Tibial artery (tissue), 4 donors: ENCODE results near the gene C1orf198.

Experiments used
- DNase-seq, 2 donors: peaks; one replicate each; pipeline ENCODE4 v3.0.0-alpha.2; 2019
- H3K27ac ChIP-seq, 2 donors: fragments of 200-600 bp; sonication (generic) in 1 of 2; 1 replicate in 1 of 2; 2 replicates in 1 of 2; pipeline ENCODE4 v1.5.1; 2018 to 2019; ENCODE audit warnings: mild to moderate bottlenecking in 1 of 2
- H3K27me3 ChIP-seq, 2 donors: fragments of 200-600 bp; sonication (generic) in 1 of 2; one replicate each; pipeline versions ENCODE4 v1.5.1 to v1.6.0; 2016 to 2019
- H3K36me3 ChIP-seq, 3 donors: fragments of 200-600 bp; sonication (generic) in 2 of 3; one replicate each; pipeline ENCODE4 v1.5.1; 2016 to 2019; ENCODE audit warnings: mild to moderate bottlenecking in 2 of 3
- H3K4me1 ChIP-seq, 4 donors: fragments of 200-600 bp; sonication (generic) in 2 of 4; 1 replicate in 3 of 4; 2 replicates in 1 of 4; pipeline ENCODE4 v1.5.1; 2016 to 2019
- H3K4me3 ChIP-seq, 2 donors: fragments of 200-600 bp; sonication (generic) in 1 of 2; 1 replicate in 1 of 2; 2 replicates in 1 of 2; pipeline ENCODE4 v1.5.1; 2018 to 2019; ENCODE audit warnings: mild to moderate bottlenecking in 2 of 2
- H3K9me3 ChIP-seq, 3 donors: fragments of 200-600 bp; sonication (generic) in 1 of 3; one replicate each; pipeline ENCODE4 v1.5.1; 2016 to 2019
- CTCF ChIP-seq, 2 experiments: fragments of 200-600 bp in 1 of 2; fragments of 450-650 bp in 1 of 2; IDR thresholded peaks; one replicate each; pipeline ENCODE4 v1.5.1; 2017 to 2019; ENCODE audit warnings: antibody characterized with exemption in 2 of 2, mild to moderate bottlenecking in 1 of 2, moderate library complexity in 1 of 2
- intact Hi-C: fragments of 100-400 bp; cut with DNase I; formaldehyde crosslinking; loops from one replicate; pipeline ENCODE4 v1.15.0; 2023; ENCODE audit warnings: low total_unique reads

The C1orf198 gene

GRCh38 chr1:230891413-230891812, 23.1 kb upstream of the C1orf198 start:
- TF ChIP-seq CTCF (IDR thresholded peaks at IDR 0.05), result no peak
- H3K27ac ChIP-seq, result no peak overlapping the region
- no peak for DNase-seq
- no peak overlapping the region for H3K4me3 ChIP-seq
- H3K4me1 ChIP-seq, result peaks cover 0 to 3% (median 0%) of the 10 kb centered on the region in 4 donors
- no peaks in the 10 kb centered on the region for H3K27me3 ChIP-seq
- intact Hi-C loops, result no loop called here
- no peaks in the 10 kb centered on the region for H3K9me3 ChIP-seq
- H3K36me3 ChIP-seq, result no peaks in the 10 kb centered on the region

- no peaks in the 10 kb centered on the region for H3K27me3 ChIP-seq
- H3K4me1 ChIP-seq, result peaks cover 0 to 4% (median 0%) of the 10 kb centered on the region in 4 donors
- peaks cover 0 to 11% (median 0%) of the 10 kb centered on the region in 3 donors for H3K9me3 ChIP-seq
- H3K4me3 ChIP-seq, result no peak overlapping the region
- intact Hi-C loops, result no loop called here
- H3K27ac ChIP-seq, result no peak overlapping the region
- DNase-seq, result no peak
- no peaks in the 10 kb centered on the region for H3K36me3 ChIP-seq
- TF ChIP-seq CTCF (IDR thresholded peaks at IDR 0.05), result no peak
These were observed 16.3 kb upstream of the C1orf198 start for GRCh38 chr1:230884646-230885045.

- peaks cover 0 to 11% (median 0%) of the 10 kb centered on the region in 3 donors for H3K9me3 ChIP-seq
- TF ChIP-seq CTCF (IDR thresholded peaks at IDR 0.05), result no peak
- intact Hi-C loops, result no loop called here
- no peak for DNase-seq
- H3K27ac ChIP-seq, result no peak overlapping the region
- H3K27me3 ChIP-seq, result no peaks in the 10 kb centered on the region
- H3K36me3 ChIP-seq, result no peaks in the 10 kb centered on the region
- no peak overlapping the region for H3K4me3 ChIP-seq
- H3K4me1 ChIP-seq, result peaks cover 0 to 8% (median 4%) of the 10 kb centered on the region in 4 donors
These were observed 15.6 kb upstream of the C1orf198 start for GRCh38 chr1:230883967-230884366.

- Histone ChIP-seq H3K4me1 (peaks cover 0 to 21% (median 14%) of the 10 kb centered on the region in 4 donors), H3K36me3 (no peaks in the 10 kb centered on the region), H3K27me3 (no peaks in the 10 kb centered on the region), H3K4me3 (no peak overlapping the region), H3K9me3 (peaks cover 0 to 6% (median 0%) of the 10 kb centered on the region in 3 donors), H3K27ac (no peak overlapping the region)
- intact Hi-C loops, result loop anchor here (5.0 kb wide), 1 partner anchor 33 kb away; no protein-coding TSS in a partner anchor
- no peak for DNase-seq
- no peak for TF ChIP-seq CTCF (IDR thresholded peaks at IDR 0.05)
These were observed 11.5 kb upstream of the C1orf198 start for GRCh38 chr1:230879778-230880177.

GRCh38 chr1:230878591-230878990, 10.3 kb upstream of the C1orf198 start:
- Histone ChIP-seq H3K4me3 (no peak overlapping the region), H3K4me1 (peaks cover 0 to 21% (median 12%) of the 10 kb centered on the region in 4 donors), H3K27ac (peak overlapping the region in 1 of 2 donors; percentile 32), H3K36me3 (no peaks in the 10 kb centered on the region), H3K27me3 (no peaks in the 10 kb centered on the region), H3K9me3 (no peaks in the 10 kb centered on the region)
- intact Hi-C loops, result loop anchor here (5.0 kb wide), 1 partner anchor 34 kb away; no protein-coding TSS in a partner anchor
- no peak for TF ChIP-seq CTCF (IDR thresholded peaks at IDR 0.05)
- DNase-seq, result peak; percentile 73 to 85
